HPDE6-E6E7 (cell line): Measurements from ENCODE around the gene MXRA5.
A peak's percentile ranks its signal among the peaks of the same experiment; 100 is the strongest.
"Not testable (repeated sequence)": the region's sequence is repeated elsewhere in the genome, so short reads cannot be mapped to it uniquely, and the experiment has no call there.

Source experiments
- DNase-seq: peaks from one replicate; pipeline ENCODE4 v3.0.0; 2011; ENCODE audit warnings: missing footprints; ENCODE audit errors: extremely low spot score

MXRA5 gene

DNA sequence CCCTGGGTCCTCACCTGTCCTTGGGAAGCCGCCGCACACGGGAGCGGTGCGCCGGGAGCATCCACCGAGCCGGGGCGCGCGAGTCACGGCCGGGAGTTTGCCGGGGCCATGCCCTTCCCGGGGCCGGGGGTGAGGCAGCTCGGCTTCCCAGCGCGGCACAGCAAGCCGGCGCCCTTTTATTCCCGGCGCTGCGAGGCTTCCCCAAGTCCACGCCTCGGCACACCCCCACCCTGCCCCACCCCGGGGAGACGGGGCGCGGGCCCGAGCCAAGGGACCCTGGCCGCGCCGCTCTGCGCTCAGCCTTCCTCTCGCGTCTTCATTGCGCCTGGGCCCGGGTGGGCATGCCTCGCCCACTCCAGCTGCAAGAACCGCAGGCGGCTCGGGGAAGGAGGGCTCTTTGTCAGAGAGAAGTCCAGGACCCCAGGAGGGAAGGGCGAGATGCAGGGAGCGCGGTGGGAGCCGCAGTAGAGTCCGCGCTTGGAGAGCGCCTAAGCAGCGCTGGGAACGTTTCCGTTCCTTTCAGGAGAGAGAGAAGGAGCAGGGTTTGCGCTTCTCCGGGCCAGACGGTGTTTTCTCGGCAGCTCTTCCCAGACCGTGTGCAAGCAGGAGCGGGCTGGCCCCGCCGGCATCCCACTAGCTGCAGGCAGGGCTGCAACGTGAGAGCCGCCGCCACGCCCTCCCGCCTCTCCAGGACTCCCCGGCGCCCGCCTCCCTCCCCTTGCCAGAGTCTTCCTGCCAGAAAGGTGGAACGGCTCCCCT is at the start of gene MXRA5:
Gene MXRA5, minus strand, starts transcription at position 152 of the 759 bp plus-strand sequence. CDS start 2,819 bp downstream, outside the sequence.
- no peak for DNase-seq

DNA sequence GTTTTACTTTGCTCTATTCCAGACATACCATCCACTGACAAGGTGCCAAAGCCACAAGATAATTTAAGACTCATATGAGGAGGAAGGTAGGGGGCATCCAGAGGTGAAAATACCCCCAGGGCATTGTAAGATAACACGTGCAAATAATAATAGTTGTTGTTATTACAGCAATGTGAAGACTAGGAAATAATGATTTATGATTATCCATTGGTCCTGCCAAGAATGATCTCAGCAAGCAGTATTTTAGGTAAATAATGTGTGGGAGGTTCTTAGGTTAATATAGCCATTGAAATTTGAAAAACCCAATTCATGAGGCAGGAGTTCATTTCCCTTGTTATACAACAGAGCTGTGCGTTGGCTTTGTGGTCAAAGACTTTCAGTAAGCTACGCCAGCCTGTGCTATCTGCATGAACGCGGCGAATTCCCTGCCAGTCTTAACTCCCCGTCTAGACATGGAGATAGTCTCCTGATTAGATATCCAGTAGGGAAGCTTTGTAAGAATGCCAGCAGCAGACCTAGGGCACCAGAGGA is 47.2 kb upstream of the MXRA5 start:
- DNase-seq = no peak

- DNase-seq = no peak
Observed at GRCh38 chrX:3393178-3393577, 46.7 kb upstream of the MXRA5 start.

DNA sequence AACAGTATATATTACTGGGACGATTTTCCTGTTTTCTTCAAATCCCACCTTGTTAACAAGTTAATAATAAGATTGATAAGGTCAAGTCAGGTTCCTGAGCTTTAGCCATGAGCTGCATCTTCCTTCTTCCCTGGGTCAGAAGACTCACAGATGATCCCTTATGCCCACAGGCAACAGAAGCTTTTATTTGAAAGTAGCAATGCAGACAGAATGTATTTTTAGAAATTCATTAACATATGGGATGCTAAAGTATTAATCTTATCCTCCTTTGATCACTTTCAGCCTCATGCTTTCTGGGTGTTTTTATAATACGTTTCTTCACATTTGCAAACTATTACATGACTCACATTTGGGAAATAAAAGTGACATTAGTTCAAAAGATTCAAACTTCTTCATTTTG is 42.0 kb upstream of the MXRA5 start:
- no peak for DNase-seq

- no peak for DNase-seq
Observed at GRCh38 chrX:3384327-3384726, 37.9 kb upstream of the MXRA5 start.

DNA sequence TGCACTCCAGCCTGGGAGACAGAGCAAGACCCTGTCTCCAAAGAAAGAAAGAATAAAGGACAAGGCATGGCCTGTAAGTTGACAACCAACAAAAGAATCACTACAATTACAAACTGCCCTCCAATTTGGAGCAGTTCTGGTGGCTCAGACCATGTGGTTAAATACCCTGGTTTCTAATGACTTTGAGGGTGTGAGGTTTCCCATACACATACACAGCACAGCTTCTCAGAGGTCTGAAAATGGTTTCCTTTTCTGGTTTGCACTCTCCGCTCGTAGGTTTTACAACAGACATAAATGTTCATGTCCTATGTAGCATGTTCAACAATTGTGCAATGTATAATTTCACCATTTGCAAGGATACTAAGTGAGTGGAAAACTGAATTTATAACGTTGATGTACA is 34.2 kb upstream of the MXRA5 start:
- DNase-seq = no peak

- DNase-seq = no peak
Observed at GRCh38 chrX:3379111-3379510, 32.7 kb upstream of the MXRA5 start.

DNA sequence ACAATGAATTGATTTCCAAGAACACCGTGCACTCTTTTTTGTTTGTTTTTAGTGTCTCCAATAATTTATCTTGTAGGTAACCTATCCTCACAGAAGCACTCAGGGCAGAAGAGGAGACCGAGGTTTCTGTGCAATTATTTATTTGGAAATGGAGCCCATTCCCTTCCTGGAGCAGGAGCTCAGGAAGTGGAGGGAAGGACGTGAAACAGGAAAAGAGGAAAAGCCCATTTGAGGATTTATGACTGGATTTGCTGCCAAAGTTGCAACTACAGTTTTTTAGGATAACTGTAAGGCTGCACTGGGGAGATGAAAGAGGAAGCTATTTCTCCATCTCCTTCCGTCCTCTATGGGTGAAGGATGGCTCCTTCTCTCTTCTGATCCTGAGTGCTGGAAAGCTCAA is 31.7 kb upstream of the MXRA5 start:
- DNase-seq = no peak

- no peak for DNase-seq
Observed at GRCh38 chrX:3377560-3377959, 31.1 kb upstream of the MXRA5 start.

DNA sequence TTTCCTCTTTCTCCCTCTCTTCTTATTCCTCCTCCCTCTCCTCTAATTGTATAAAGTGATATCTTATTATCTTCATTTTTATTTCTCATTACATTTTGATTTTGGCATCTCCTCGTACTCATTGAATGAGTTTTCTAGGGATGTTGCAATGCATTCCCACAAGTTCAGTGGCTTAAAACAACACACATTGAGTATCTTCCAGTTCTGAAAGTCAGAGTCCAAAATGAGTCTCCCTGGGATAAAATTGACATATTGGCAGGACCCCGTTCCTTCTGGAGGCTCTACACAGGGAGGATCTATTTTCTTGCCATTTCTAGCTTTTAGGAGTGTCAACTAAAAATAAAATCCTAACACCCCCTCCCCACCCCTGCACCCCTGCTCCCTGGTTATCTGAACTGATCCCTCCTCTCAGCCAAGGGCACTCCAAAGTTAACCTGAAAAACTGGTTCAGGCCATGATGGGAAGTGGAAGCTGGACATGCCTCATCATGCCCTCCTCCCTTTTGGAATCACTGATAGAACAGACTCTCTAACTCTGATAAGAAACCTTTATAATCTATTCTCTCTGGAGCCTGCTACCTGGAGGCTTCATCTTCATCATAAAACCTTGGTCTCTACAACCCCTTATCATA is 29.5 kb upstream of the MXRA5 start:
- not testable (repeated sequence) for DNase-seq

DNA sequence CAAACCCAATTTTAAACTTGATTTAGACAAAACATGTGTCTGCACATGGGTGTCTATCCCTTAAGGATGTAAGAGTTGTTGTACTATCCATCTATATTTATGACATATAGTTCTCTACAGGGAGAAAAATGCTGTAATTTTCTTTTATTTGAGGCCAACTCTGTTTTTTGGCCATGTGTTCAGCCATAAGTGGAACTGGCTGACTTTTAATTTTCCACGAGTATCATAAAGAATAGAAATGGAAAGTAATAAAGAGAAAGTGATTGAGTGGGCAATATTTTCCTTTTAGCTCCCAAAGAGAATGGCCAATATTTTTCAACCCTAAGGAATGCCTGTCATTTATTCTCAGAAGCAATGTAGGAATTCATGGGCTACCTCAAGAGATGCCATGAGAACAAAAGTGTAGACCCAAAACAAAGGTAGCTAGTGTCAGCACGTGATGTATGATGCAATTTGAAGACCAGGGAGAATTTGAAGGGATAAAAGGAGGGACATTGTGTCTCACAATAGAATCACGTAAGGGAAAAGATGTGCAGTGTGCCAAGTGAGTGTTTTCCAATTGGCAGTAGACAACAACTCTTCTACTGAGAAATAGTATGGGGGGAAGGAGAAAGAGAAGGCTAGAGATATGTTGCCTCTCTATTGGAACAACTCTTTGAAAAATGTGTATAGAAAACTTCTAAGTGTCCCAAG is 27.8 kb upstream of the MXRA5 start:
- DNase-seq = no peak

DNA sequence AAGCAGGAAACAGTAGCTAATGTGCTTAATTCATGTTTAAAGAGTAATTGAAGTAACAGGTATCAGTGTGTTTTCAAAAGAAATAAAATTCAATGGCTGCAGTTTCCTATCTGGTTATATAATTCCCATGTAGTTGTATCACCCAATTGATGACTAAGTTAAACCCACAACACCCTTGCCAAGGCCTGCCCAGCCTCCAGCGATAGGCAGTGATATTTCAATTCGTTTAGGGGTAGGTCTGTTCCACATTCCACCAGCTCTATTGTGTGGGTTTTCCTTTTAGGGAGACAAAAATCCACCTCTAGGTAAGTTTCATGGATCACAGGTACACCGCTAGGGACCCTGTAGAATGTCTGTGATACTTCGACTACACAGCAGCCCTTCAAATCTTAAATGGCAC is 24.7 kb upstream of the MXRA5 start:
- peak; percentile 17 for DNase-seq

DNA sequence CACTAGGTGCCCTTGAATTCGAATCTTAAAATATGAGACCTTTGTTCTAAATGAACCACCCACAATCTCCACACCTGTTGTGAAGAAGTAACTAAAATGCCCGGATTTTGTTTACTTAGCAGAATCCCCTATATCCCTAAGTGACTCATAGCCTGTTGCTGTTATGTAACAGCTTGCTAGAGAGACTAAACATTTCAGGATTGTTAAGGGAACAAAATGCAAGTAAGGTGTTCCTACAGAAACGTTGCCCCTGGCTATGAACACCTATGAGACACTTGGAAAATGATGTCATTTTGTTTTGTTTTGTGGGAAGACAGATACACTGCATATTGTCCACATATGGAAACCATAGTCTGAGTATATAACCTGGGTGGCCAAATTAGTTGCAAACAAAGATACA is 24.2 kb upstream of the MXRA5 start:
- no peak for DNase-seq

DNA sequence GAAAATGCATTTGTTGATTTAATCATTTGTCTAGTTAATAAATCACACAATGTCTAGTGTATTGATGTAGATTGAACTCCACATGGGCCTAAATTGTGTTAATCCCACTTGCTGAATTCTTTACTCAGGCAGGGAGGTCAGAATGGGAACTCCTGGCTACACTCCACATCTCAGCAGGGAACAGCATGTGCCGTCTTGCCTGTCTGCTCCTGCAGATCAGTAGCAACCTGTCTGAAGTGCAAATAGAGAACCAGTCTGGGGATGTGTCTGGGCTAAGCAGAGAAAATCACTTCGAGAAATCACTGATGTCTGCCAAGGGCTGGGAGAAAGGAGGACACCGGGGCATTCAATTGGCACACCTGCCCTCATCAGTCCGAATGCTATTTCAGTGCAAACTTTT is 16.5 kb upstream of the MXRA5 start:
- peak; percentile 14 for DNase-seq

DNA sequence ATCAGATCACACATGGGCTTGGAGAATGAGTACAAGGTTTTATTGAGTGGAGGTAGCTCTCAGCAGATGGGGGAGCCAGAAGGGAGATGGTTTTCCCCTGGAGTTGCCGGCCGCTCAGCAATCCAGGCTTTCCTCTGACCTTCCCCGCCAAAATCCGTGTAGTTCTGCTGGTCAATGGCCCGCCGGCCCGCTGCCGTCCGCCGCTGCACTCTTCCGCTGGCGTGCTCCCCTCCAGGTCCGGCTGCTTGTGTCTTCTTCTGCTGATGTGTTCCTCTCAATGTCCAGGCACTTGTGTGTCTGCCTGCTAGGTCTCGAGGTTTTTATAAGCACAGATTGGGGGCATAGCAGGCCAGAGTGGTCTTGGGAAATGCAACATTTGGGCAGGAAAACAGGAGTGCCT is 14.4 kb upstream of the MXRA5 start:
- DNase-seq = no peak

DNA sequence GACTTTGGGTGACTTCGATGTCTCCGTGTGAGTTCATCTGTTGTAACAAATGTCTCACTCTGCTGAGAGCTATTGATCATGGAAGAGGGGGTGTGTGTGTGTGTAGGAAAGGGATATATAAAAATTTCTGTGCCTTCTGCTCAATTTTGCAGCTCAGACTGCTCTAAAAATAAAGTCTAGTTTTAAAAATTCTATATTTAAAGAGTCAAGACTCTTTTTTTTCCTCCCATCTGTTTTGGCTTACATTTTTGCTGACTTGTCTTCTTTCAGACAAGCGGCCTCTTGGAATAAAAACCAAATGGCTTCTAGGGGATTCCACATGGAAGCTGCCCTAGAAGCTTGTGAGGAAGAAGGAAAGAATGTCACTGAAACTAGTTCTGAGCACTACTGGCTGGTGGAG is 6.3 kb upstream of the MXRA5 start:
- not testable (repeated sequence) for DNase-seq

- DNase-seq = no peak
Observed at GRCh38 chrX:3351276-3351675, 4.8 kb upstream of the MXRA5 start.

DNA sequence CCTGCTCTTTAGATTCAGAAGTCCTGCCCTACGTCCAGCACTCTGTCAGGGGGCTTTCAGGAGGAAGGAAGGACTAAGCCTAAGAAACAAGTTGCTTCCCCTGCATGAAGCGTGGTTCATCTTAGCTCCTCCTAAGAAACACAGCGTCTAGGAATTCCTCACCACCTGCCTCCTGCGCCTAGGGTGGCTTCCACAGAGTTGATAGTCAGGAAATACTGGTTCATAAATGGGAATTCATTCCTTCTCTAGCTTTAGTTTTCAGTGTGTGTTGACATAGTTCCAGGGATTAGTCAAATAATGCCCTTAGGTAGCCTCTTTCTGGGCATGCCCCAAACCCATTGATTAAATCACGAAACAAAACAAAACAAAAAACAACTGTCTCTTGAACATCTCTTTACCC is 1.7 kb upstream of the MXRA5 start:
- no peak for DNase-seq

GRCh38 chrX:3345281-3346191 is 916 bp downstream of the MXRA5 start:
- no peak for DNase-seq

DNA sequence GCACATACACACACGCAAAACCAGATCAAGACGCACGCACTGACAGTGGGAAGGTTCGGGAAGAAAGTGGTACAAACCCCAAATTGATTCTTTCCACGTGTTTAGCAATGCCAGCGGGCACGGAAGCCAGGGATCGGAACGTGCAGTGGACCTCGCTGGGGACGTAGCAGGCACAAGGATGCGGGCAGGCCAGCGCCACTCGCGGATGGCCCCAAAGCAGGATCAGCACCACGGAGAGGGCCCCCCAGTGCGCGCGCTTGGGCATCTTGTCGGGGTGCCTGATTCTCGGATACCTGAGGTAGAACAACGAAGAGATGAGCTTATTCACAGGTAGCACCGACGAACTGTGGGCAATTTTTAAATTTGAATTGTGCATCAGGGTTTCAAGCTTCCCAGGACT is 2.9 kb downstream of the MXRA5 start:
- not testable (repeated sequence) for DNase-seq

DNA sequence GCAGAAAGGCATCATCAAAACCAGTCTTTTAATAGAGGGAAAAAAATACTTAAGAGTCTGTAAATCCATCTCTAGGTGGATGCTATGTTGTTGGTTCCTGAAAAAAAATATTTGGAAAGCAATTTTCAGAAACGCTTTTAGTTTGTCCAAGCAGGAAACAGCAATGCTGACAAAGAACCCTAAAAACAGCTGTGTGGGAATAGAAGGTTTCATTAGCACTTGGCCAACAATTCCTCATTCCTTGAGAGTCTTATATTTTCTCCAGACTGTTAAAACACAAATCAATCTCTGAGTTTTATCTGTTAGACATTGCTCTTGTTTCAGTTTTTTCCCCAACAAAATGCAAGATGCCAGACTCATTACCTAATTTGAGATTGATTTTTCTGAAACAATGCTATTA is 6.4 kb downstream of the MXRA5 start:
- DNase-seq = no peak

DNA sequence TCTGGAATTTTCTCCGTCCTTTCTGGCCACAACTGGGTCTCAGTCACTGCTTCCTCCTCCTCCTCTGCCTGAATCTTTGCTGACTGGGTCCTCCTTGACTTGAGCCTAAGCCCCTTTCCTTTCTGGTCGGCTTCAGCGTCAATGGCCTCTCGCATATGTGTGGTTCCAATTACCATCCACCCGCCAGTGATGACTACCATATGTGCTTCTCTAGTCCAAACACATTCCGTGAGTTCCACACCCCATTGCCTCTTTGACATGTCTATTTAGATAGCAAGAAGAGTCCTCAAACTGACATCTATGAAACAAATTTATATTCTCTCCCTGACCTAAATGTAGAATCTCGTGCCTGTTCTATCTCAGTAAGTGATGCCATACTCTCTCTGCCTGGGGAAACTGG is 19.8 kb downstream of the MXRA5 start:
- no peak for DNase-seq
